ENCODE results near the gene TEX54.
"Not testable (repeated sequence)": the region's sequence is repeated elsewhere in the genome, so short reads cannot be mapped to it uniquely, and the experiment has no call there.

The TEX54 gene

GRCh38 chr11:62854013-62854824 is 21.6 kb upstream of the TEX54 start:
- DNase-seq (ENCODE audit: insufficient read length) = no peak
- TF ChIP-seq TAF1 (IDR thresholded peaks at IDR 0.05; ENCODE audit: borderline replicate concordance, low read depth, low read length) (no peak), POLR2AphosphoS5 (IDR thresholded peaks at IDR 0.05; ENCODE audit: low read depth, low read length) (no peak; the same call in 1 of the 2 replicates), POLR2A (IDR thresholded peaks at IDR 0.05; ENCODE audit: low read depth, low read length) (0 out of 2 replicates have a peak, but pooled peaks have one; percentile 13)
- FAIRE-seq = peak; percentile 30

GRCh38 chr11:62853279-62853965 is 20.8 kb upstream of the TEX54 start:
- no peak for DNase-seq (ENCODE audit: insufficient read length)
- peak; percentile 74 for FAIRE-seq
- TF ChIP-seq TAF1 (IDR thresholded peaks at IDR 0.05; ENCODE audit: borderline replicate concordance, low read depth, low read length) (no peak), POLR2AphosphoS5 (IDR thresholded peaks at IDR 0.05; ENCODE audit: low read depth, low read length) (peak; percentile 57), POLR2A (IDR thresholded peaks at IDR 0.05; ENCODE audit: low read depth, low read length) (no peak; the same call in 1 of the 2 replicates)

GRCh38 chr11:62852523-62853188 is 20.0 kb upstream of the TEX54 start:
- no peak for FAIRE-seq

GRCh38 chr11:62851807-62852522 is 19.3 kb upstream of the TEX54 start:
- no peak for DNase-seq (ENCODE audit: insufficient read length)
- TF ChIP-seq POLR2AphosphoS5 (IDR thresholded peaks at IDR 0.05; ENCODE audit: low read depth, low read length) (peak; percentile 37; the same call in 1 of the 2 replicates), TAF1 (IDR thresholded peaks at IDR 0.05; ENCODE audit: borderline replicate concordance, low read depth, low read length) (no peak), POLR2A (IDR thresholded peaks at IDR 0.05; ENCODE audit: low read depth, low read length) (peak; percentile 5; the same call in 1 of the 2 replicates)
- peak; percentile 21 for FAIRE-seq

More at GRCh38 chr11:62852523-62853188, 20.0 kb upstream of the TEX54 start:
- DNase-seq (ENCODE audit: insufficient read length) = no peak
- TF ChIP-seq POLR2AphosphoS5 (IDR thresholded peaks at IDR 0.05; ENCODE audit: low read depth, low read length) (no peak; the same call in 1 of the 2 replicates), TAF1 (IDR thresholded peaks at IDR 0.05; ENCODE audit: borderline replicate concordance, low read depth, low read length) (no peak), POLR2A (IDR thresholded peaks at IDR 0.05; ENCODE audit: low read depth, low read length) (no peak)

- no peak for FAIRE-seq
- no peak for DNase-seq (ENCODE audit: insufficient read length)
- TF ChIP-seq POLR2A (IDR thresholded peaks at IDR 0.05; ENCODE audit: low read depth, low read length) = no peak; the same call in 1 of the 2 replicates
- peak; percentile 89 for TF ChIP-seq POLR2AphosphoS5 (IDR thresholded peaks at IDR 0.05; ENCODE audit: low read depth, low read length)
Measured at GRCh38 chr11:62850911-62851806, 18.5 kb upstream of the TEX54 start.

GRCh38 chr11:62847767-62848314 is 15.2 kb upstream of the TEX54 start:
- TF ChIP-seq POLR2AphosphoS5 (IDR thresholded peaks at IDR 0.05; ENCODE audit: low read depth, low read length) (no peak), POLR2A (IDR thresholded peaks at IDR 0.05; ENCODE audit: low read depth, low read length) (no peak), TAF1 (IDR thresholded peaks at IDR 0.05; ENCODE audit: borderline replicate concordance, low read depth, low read length) (no peak)
- DNase-seq (ENCODE audit: insufficient read length) (no peak), FAIRE-seq (no peak)

- TF ChIP-seq POLR2AphosphoS5 (IDR thresholded peaks at IDR 0.05; ENCODE audit: low read depth, low read length) = no peak
- TF ChIP-seq POLR2A (IDR thresholded peaks at IDR 0.05; ENCODE audit: low read depth, low read length) = no peak
- TF ChIP-seq TAF1 (IDR thresholded peaks at IDR 0.05; ENCODE audit: borderline replicate concordance, low read depth, low read length) = no peak
- FAIRE-seq = no peak
- no peak for DNase-seq (ENCODE audit: insufficient read length)
Measured at GRCh38 chr11:62846177-62846576, 13.5 kb upstream of the TEX54 start.

GRCh38 chr11:62844154-62844553 is 11.5 kb upstream of the TEX54 start:
- FAIRE-seq (no peak), DNase-seq (ENCODE audit: insufficient read length) (no peak)
- TF ChIP-seq POLR2A (IDR thresholded peaks at IDR 0.05; ENCODE audit: low read depth, low read length) (no peak), TAF1 (IDR thresholded peaks at IDR 0.05; ENCODE audit: borderline replicate concordance, low read depth, low read length) (no peak), POLR2AphosphoS5 (IDR thresholded peaks at IDR 0.05; ENCODE audit: low read depth, low read length) (no peak)

- TF ChIP-seq POLR2AphosphoS5 (IDR thresholded peaks at IDR 0.05; ENCODE audit: low read depth, low read length) = no peak
- no peak for TF ChIP-seq TAF1 (IDR thresholded peaks at IDR 0.05; ENCODE audit: borderline replicate concordance, low read depth, low read length)
- no peak for TF ChIP-seq POLR2A (IDR thresholded peaks at IDR 0.05; ENCODE audit: low read depth, low read length)
- FAIRE-seq = no peak
- no peak for DNase-seq (ENCODE audit: insufficient read length)
Measured at GRCh38 chr11:62843466-62843865, 10.8 kb upstream of the TEX54 start.

GRCh38 chr11:62842891-62843290 is 10.2 kb upstream of the TEX54 start:
- not testable (repeated sequence) for DNase-seq (ENCODE audit: insufficient read length); FAIRE-seq

All from GM12892 (cell line).